ENCODE results near the gene DNAJC27.
"Not testable (repeated sequence)": the region's sequence is repeated elsewhere in the genome, so short reads cannot be mapped to it uniquely, and the experiment has no call there.

The DNAJC27 gene

DNA sequence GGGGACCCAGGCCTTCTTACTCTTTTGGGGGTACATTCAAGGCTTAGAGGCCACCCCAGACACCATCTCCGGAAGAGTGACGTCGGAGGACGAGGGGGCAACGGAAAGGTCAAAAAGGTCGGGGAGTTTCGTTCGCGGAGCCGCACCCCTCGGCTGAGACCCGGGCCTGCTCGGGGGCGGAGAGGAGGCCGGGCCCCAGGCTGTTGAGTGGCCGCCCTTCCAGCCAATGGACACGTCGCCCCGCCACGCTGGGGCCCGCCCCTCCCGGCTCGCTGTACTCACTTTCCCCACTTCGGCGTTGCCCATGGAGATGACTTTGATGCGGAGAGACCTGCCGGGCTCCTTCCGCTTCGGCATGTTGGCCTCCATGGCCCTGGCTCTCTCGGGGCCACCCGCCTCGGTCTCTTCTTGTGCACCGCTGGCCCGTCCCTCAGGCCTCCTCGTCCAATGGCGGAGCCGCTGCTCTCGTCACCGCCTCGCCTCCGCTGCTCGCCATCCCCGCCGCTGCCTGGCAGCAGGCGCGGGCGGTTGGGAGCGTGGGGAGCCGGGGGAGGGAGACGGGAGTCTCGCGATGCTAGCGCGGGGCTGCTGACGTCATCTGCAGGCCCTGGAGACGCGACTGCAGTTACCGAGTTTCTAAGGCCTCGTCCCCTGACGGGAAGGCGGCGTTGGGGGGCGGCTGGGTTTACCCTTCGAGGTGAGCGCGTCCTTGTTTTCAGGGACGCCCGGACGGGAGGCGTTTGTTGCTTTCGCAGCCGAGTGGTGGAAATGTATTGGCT, at the start of gene DNAJC27:
DNAJC27 (minus strand) TSS at position 420 of the 779 bp plus-strand sequence; CDS start at position 369, 51 bp downstream.
- H3K36me3 ChIP-seq = peaks cover 7 to 12% (median 8%) of the 10 kb centered on the region in 11 experiments
- H3K4me3 ChIP-seq = peak within 1 kb of the TSS; percentile 67 to 91 (median 80)
- H3K9ac ChIP-seq = peak within 1 kb of the TSS; percentile 90 to 99 (median 94)
- peak within 1 kb of the TSS; percentile 87 to 100 (median 95) for H3K27ac ChIP-seq
- H3K27me3 ChIP-seq = no peaks in the 10 kb centered on the region
- no peaks in the 10 kb centered on the region for H3K9me3 ChIP-seq (replicated peaks in 1 of 11)
- no peaks in the 10 kb centered on the region; a peak in 1 of 22 replicates for H4K20me1 ChIP-seq
- no peak for TF ChIP-seq Cebpa-rat (IDR thresholded peaks at IDR 0.05)
- H3K4me2 ChIP-seq = peak within 1 kb of the TSS; percentile 79 to 97 (median 88)
- peaks cover 7 to 23% (median 17%) of the 10 kb centered on the region in 10 experiments; a peak in 19 of 20 replicates for H3K4me1 ChIP-seq

DNA sequence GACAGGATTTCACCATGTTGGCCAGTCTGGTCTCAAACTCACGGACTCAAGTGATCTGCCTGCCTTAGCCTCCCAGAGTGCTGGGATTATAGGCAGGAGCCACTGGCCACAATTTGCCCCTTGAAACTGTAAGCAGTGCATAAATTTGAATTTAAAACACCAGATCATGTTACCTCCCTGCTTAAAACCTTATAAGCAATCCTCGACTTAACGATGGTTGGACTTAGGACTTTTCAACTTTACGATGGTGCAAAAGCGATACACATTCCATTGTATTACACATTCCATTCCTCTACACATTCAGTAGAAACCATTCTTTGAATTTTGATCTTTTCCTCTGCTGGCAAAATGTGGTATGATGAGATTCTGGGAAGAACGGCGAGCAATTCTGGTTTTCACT, 46.9 kb upstream of the DNAJC27 start:
- Histone ChIP-seq H3K27ac (no peak overlapping the region), H3K4me1 (peaks cover 0 to 14% (median 0%) of the 10 kb centered on the region in 10 experiments; a peak in 6 of 20 replicates), H3K36me3 (no peaks in the 10 kb centered on the region), H3K4me2 (no peak overlapping the region), H3K9ac (no peak overlapping the region), H3K4me3 (no peak overlapping the region), H4K20me1 (no peaks in the 10 kb centered on the region), H3K27me3 (no peaks in the 10 kb centered on the region), H3K9me3 (replicated peaks in 1 of 11) (no peaks in the 10 kb centered on the region)
- TF ChIP-seq Cebpa-rat (IDR thresholded peaks at IDR 0.05) = no peak

DNA sequence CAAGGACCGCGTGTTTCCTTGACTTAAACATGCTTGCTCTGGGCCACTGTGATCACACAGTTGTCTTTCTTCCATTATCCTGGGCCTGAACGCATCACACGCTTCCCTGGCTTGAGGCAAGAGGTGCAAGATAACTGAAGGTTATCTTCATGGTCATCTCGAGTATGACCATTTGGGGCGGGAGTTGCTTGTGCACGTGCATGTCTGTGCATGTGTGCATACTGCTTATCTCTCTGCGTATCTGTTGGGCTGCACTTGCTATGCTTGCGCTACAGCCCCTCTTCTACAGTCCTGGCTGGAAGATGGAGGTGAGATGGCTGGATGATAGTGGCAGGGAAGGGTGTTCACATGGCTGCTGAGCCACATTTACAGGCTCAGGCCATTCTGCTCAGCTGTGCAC, 42.9 kb upstream of the DNAJC27 start:
- no peaks in the 10 kb centered on the region for H3K27me3 ChIP-seq
- TF ChIP-seq Cebpa-rat (IDR thresholded peaks at IDR 0.05) = no peak
- H3K36me3 ChIP-seq = no peaks in the 10 kb centered on the region
- no peak overlapping the region for H3K4me3 ChIP-seq
- no peaks in the 10 kb centered on the region for H4K20me1 ChIP-seq
- no peak overlapping the region for H3K27ac ChIP-seq
- H3K9me3 ChIP-seq (replicated peaks in 1 of 11) = no peaks in the 10 kb centered on the region
- H3K9ac ChIP-seq = no peak overlapping the region
- peaks cover 0 to 3% (median 0%) of the 10 kb centered on the region in 10 experiments; a peak in 1 of 20 replicates for H3K4me1 ChIP-seq
- H3K4me2 ChIP-seq = no peak overlapping the region

DNA sequence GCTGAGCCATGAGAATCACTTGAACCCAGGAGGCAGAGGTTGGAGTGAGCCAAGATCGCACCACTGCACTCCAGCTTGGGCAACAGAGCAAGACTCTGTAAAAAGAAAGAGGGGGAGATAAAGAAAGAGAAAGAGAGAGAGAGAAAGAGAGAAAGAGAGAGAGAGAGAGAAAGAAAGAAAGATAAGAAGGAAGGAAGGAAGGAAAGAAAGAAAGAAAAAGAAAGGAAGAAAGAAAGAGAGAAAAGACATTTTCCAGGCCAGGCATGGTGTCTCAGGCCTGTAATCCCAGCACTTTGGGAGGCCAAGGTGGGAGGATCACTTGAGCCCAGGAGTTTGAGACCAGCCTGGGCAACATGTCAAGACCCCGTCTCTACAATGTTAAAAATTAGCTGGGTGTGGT, 39.6 kb upstream of the DNAJC27 start:
- H3K4me3 ChIP-seq; H3K4me1 ChIP-seq; H3K36me3 ChIP-seq; H3K4me2 ChIP-seq; H3K9me3 ChIP-seq (replicated peaks in 1 of 11); H4K20me1 ChIP-seq; H3K27me3 ChIP-seq; H3K9ac ChIP-seq; H3K27ac ChIP-seq: not testable (repeated sequence)

GRCh38 chr2:25009954-25010353, 38.2 kb upstream of the DNAJC27 start:
- H3K9me3 ChIP-seq (replicated peaks in 1 of 11) = no peaks in the 10 kb centered on the region
- no peaks in the 10 kb centered on the region for H4K20me1 ChIP-seq
- H3K36me3 ChIP-seq = no peaks in the 10 kb centered on the region
- no peak for TF ChIP-seq Cebpa-rat (IDR thresholded peaks at IDR 0.05)
- H3K4me1 ChIP-seq = peaks cover 0 to 3% (median 0%) of the 10 kb centered on the region in 10 experiments; a peak in 1 of 20 replicates
- H3K27ac ChIP-seq = no peak overlapping the region
- no peak overlapping the region for H3K4me2 ChIP-seq
- no peaks in the 10 kb centered on the region for H3K27me3 ChIP-seq
- no peak overlapping the region for H3K9ac ChIP-seq
- no peak overlapping the region for H3K4me3 ChIP-seq

- H3K4me3 ChIP-seq = no peak overlapping the region
- no peaks in the 10 kb centered on the region for H4K20me1 ChIP-seq
- H3K4me2 ChIP-seq = no peak overlapping the region
- H3K36me3 ChIP-seq = no peaks in the 10 kb centered on the region
- no peak overlapping the region for H3K27ac ChIP-seq
- peaks cover 14 to 20% (median 17%) of the 10 kb centered on the region in 10 experiments; a peak in 19 of 20 replicates for H3K4me1 ChIP-seq
- no peak for TF ChIP-seq Cebpa-rat (IDR thresholded peaks at IDR 0.05)
- H3K9ac ChIP-seq = no peak overlapping the region
- no peaks in the 10 kb centered on the region for H3K9me3 ChIP-seq (replicated peaks in 1 of 11)
- H3K27me3 ChIP-seq = no peaks in the 10 kb centered on the region
These were observed 30.3 kb upstream of the DNAJC27 start for GRCh38 chr2:25002066-25002465.

GRCh38 chr2:25001325-25001637, 29.5 kb upstream of the DNAJC27 start:
- Histone ChIP-seq H3K27ac (no peak overlapping the region), H3K4me1 (peaks cover 15 to 28% (median 19%) of the 10 kb centered on the region in 10 experiments; a peak in 19 of 20 replicates), H3K27me3 (no peaks in the 10 kb centered on the region), H3K36me3 (no peaks in the 10 kb centered on the region), H4K20me1 (no peaks in the 10 kb centered on the region), H3K4me2 (peak overlapping the region in 3 of 11 experiments; percentile 40 to 66 (median 55); a peak in 5 of 22 replicates), H3K9me3 (replicated peaks in 1 of 11) (no peaks in the 10 kb centered on the region), H3K9ac (no peak overlapping the region), H3K4me3 (no peak overlapping the region)
- no peak for TF ChIP-seq Cebpa-rat (IDR thresholded peaks at IDR 0.05)

- Histone ChIP-seq H4K20me1 (no peaks in the 10 kb centered on the region), H3K27me3 (no peaks in the 10 kb centered on the region), H3K27ac (no peak overlapping the region), H3K4me3 (no peak overlapping the region), H3K4me1 (peaks cover 15 to 28% (median 19%) of the 10 kb centered on the region in 10 experiments; a peak in 19 of 20 replicates), H3K4me2 (peak overlapping the region; percentile 11 to 66 (median 36); a peak in 18 of 22 replicates), H3K36me3 (no peaks in the 10 kb centered on the region), H3K9ac (no peak overlapping the region), H3K9me3 (replicated peaks in 1 of 11) (no peaks in the 10 kb centered on the region)
- no peak for TF ChIP-seq Cebpa-rat (IDR thresholded peaks at IDR 0.05)
These were observed 29.0 kb upstream of the DNAJC27 start for GRCh38 chr2:25000503-25001324.

DNA sequence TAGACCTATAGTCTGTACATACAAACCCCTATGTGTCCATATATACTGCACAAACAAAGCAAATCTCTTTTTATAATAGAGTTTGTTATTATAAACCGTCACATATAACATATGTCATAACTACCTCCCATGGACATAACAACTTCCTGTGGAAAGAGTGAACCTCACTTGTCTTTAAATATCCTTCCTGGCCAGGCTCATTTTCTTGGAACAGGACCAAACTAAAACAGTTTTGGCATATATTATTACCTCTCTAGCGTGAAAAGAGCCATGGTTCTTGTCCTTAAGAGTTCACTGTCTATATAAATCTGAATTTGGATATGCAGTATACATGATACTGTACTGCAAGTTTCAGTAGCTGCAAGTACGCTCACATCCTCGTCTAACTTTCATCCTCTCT, 28.3 kb upstream of the DNAJC27 start:
- Histone ChIP-seq H3K27me3 (no peaks in the 10 kb centered on the region), H3K4me3 (no peak overlapping the region), H3K9ac (no peak overlapping the region), H3K4me1 (peaks cover 15 to 28% (median 19%) of the 10 kb centered on the region in 10 experiments; a peak in 19 of 20 replicates), H3K9me3 (replicated peaks in 1 of 11) (no peaks in the 10 kb centered on the region), H3K27ac (no peak overlapping the region), H3K36me3 (no peaks in the 10 kb centered on the region), H3K4me2 (peak overlapping the region in 10 of 11 experiments; percentile 18 to 66 (median 38); a peak in 18 of 22 replicates), H4K20me1 (no peaks in the 10 kb centered on the region)
- no peak for TF ChIP-seq Cebpa-rat (IDR thresholded peaks at IDR 0.05)

DNA sequence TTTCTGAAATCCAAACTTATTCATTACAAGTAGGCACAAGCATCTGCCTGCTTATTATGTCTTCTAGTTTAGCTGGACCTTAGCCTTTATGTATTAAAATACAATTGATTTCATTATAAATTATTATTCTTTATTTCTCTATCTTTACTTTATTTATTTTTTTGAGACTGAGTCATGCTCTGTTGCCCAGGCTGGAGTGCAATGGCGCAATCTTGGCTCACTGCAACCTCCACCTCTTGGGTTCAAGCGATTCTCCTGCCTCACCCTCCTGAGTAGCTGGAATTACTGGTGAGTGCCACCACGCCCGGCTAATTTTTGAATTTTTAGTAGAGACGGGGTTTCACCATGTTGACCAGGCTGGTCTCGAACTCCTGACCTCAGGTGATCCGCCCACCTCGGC, 27.3 kb upstream of the DNAJC27 start:
- H3K4me3 ChIP-seq; H3K9ac ChIP-seq; H3K27ac ChIP-seq; H3K9me3 ChIP-seq (replicated peaks in 1 of 11); H3K36me3 ChIP-seq; H3K4me2 ChIP-seq; H4K20me1 ChIP-seq; H3K27me3 ChIP-seq: not testable (repeated sequence)
- peaks cover 15 to 28% (median 20%) of the 10 kb centered on the region in 10 experiments; a peak in 19 of 20 replicates for H3K4me1 ChIP-seq

Measured in BLaER1 treated with 17β-estradiol and CSF1 and Interleukin-3, amounts not matched to agents 10 nM and 100 nM (cell line).